WTC11 (cell line): ENCODE measurements around the gene CCDC51.
A peak's percentile ranks its signal among the peaks of the same experiment; 100 is the strongest.

Experiments used
- AFF4 ChIP-seq: sonication (generic); formaldehyde crosslinking; IDR thresholded peaks from 2 replicates; pipeline ENCODE4 v1.8.1; 2023; ENCODE audit warnings: mild to moderate bottlenecking, missing genetic modification reagents, borderline replicate concordance
- ATF1 ChIP-seq: sonication (generic); formaldehyde crosslinking; IDR thresholded peaks from 2 replicates; pipeline ENCODE4 v1.8.1; 2023; ENCODE audit warnings: mild to moderate bottlenecking, moderate library complexity, missing genetic modification reagents
- ATF2 ChIP-seq: sonication (generic); formaldehyde crosslinking; IDR thresholded peaks from 2 replicates; pipeline ENCODE4 v1.8.1; 2022; ENCODE audit warnings: low read depth, missing genetic modification reagents, borderline replicate concordance
- CTCF ChIP-seq: fragments of 200-600 bp; IDR thresholded peaks from 2 replicates; pipeline ENCODE4 v1.8.0; 2022; ENCODE audit warnings: antibody characterized with exemption
- E2F5 ChIP-seq: sonication (generic); formaldehyde crosslinking; IDR thresholded peaks from 2 replicates; pipeline ENCODE4 v1.8.1; 2022; ENCODE audit warnings: mild to moderate bottlenecking, moderate library complexity, missing genetic modification reagents
- ERG ChIP-seq: fragments of 250-450 bp; sonication (Bioruptor Pico); IDR thresholded peaks from 2 replicates; pipeline ENCODE4 v1.8.0; 2021; ENCODE audit warnings: mild to moderate bottlenecking
- FOXP4 ChIP-seq: sonication (generic); formaldehyde crosslinking; IDR thresholded peaks from 2 replicates; pipeline ENCODE4 v1.8.0; 2022; ENCODE audit warnings: mild to moderate bottlenecking, missing genetic modification reagents
- JAZF1 ChIP-seq: fragments of 250-450 bp; sonication (Bioruptor Pico); IDR thresholded peaks from 2 replicates; pipeline ENCODE4 v1.9.0; 2021; ENCODE audit warnings: moderate library complexity, mild to moderate bottlenecking, inconsistent platforms
- MAX ChIP-seq: sonication (generic); formaldehyde crosslinking; IDR thresholded peaks from 2 replicates; pipeline ENCODE4 v1.8.0; 2022; ENCODE audit warnings: mild to moderate bottlenecking, missing genetic modification reagents
- NFE2L1 ChIP-seq: sonication (generic); formaldehyde crosslinking; IDR thresholded peaks from 2 replicates; pipeline ENCODE4 v1.8.1; 2023; ENCODE audit warnings: missing genetic modification reagents
- TEAD4 ChIP-seq: sonication (generic); formaldehyde crosslinking; IDR thresholded peaks from 2 replicates; pipeline ENCODE4 v1.8.0; 2022; ENCODE audit warnings: mild to moderate bottlenecking, missing genetic modification reagents
- ZNF121 ChIP-seq: sonication (generic); formaldehyde crosslinking; IDR thresholded peaks from 2 replicates; pipeline ENCODE4 v1.8.0; 2023; ENCODE audit warnings: missing genetic modification reagents
- ZNF232 ChIP-seq: sonication (generic); formaldehyde crosslinking; IDR thresholded peaks from 2 replicates; pipeline ENCODE4 v1.8.0; 2022; ENCODE audit warnings: mild to moderate bottlenecking, missing genetic modification reagents
- ZNF512 ChIP-seq: sonication (generic); formaldehyde crosslinking; IDR thresholded peaks from 2 replicates; pipeline ENCODE4 v1.8.1; 2022; ENCODE audit warnings: missing genetic modification reagents, borderline replicate concordance

GRCh38 chr3:48472923-48473616 is 33.2 kb upstream of the CCDC51 start:
- TF ChIP-seq CTCF (peak; percentile 45; the same call in 1 of the 2 replicates), ATF2 (CRISPR knock-in tag) (no peak), ZNF121 (CRISPR knock-in tag) (peak; percentile 46; the same call in 1 of the 2 replicates), ZNF512 (no peak), ZNF232 (CRISPR knock-in tag) (no peak), JAZF1 (CRISPR knock-in tag) (no peak), AFF4 (CRISPR knock-in tag) (no peak), ATF1 (CRISPR knock-in tag) (no peak), MAX (CRISPR knock-in tag) (peak; percentile 67; the same call in 1 of the 2 replicates), E2F5 (CRISPR knock-in tag) (no peak), ERG (CRISPR knock-in tag) (no peak), TEAD4 (no peak), NFE2L1 (CRISPR knock-in tag) (no peak; the same call in 1 of the 2 replicates), FOXP4 (CRISPR knock-in tag) (no peak)
